ENCODE data around the gene TCF12. TPM values are rescaled to one million over a fixed set of nuclear protein-coding genes. Genes with fewer than 3 reads are reported as not detected.

Gene TCF12
- polyA plus RNA-seq, 1 donor (not counting 4 experiments of a cell fraction or from before 2014, with no cell fraction given) = 48.3 TPM

DNA sequence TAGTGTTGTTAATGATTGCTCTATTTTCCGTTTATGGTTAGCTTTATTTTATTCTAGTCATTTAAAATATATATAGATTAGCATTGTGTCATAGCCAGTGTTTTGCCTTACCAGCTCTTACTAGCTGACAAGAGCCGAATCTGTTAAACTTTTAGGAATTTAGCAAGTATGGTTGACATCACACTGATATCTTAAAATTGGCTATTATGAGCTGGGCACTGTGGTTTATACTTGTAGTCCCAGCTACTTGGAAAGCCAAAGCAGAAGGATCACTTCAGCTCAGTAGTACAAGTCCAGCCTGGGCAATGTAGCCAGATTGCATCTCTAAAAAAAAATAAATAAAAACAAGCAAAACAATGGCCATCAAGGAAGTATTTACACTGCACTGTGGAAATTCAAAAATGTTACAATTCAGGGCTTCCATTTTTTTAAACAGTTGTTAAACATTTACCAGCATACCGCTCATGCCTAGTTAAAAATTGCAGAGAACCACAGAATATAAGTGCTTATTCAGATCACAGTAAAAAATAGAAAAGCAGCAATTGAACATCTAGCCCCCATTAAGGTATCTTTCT, 249.5 kb downstream of the TCF12 start:
- Histone ChIP-seq H3K4me1 (ENCODE audit: control insufficient read depth, extremely low read depth, insufficient read depth, low read length) (no peaks in the 10 kb centered on the region), H4K20me1 (ENCODE audit: control insufficient read depth, extremely low read depth, insufficient read depth, low read length) (no peaks in the 10 kb centered on the region), H3K4me3 (ENCODE audit: control insufficient read depth in 2 of 3, extremely low read depth in 1 of 3, insufficient read depth in 2 of 3, low read depth in 1 of 3, low read length in 3 of 3) (no peak overlapping the region), H3K79me2 (ENCODE audit: control insufficient read depth, insufficient read depth, low read length) (no peaks in the 10 kb centered on the region), H3K27me3 (ENCODE audit: control insufficient read depth, extremely low read depth, insufficient read depth, low read length) (no peaks in the 10 kb centered on the region), H3K9me3 (ENCODE audit: control insufficient read depth, low read depth, low read length) (no peaks in the 10 kb centered on the region), H3K4me2 (ENCODE audit: control insufficient read depth, extremely low read depth, insufficient read depth, low read depth, low read length) (no peak overlapping the region), H3K9me1 (ENCODE audit: control insufficient read depth, extremely low read depth, insufficient read depth, low read length) (no peaks in the 10 kb centered on the region), H3K9ac (ENCODE audit: control insufficient read depth, extremely low read depth, insufficient read depth, low read length) (no peak overlapping the region), H3K36me3 (ENCODE audit: control insufficient read depth in 2 of 2, extremely low read depth in 1 of 2, insufficient read depth in 2 of 2, low read length in 2 of 2) (no peaks in the 10 kb centered on the region), H2AFZ (ENCODE audit: control insufficient read depth, low read length) (no peak overlapping the region), H3K27ac (ENCODE audit: control insufficient read depth, insufficient read depth, low read length) (no peak overlapping the region)
- DNase-seq (ENCODE audit: low read depth, low spot score) = no peak
- TF ChIP-seq, protein P1, sequence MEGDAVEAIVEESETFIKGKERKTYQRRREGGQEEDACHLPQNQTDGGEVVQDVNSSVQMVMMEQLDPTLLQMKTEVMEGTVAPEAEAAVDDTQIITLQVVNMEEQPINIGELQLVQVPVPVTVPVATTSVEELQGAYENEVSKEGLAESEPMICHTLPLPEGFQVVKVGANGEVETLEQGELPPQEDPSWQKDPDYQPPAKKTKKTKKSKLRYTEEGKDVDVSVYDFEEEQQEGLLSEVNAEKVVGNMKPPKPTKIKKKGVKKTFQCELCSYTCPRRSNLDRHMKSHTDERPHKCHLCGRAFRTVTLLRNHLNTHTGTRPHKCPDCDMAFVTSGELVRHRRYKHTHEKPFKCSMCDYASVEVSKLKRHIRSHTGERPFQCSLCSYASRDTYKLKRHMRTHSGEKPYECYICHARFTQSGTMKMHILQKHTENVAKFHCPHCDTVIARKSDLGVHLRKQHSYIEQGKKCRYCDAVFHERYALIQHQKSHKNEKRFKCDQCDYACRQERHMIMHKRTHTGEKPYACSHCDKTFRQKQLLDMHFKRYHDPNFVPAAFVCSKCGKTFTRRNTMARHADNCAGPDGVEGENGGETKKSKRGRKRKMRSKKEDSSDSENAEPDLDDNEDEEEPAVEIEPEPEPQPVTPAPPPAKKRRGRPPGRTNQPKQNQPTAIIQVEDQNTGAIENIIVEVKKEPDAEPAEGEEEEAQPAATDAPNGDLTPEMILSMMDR (optimal IDR thresholded peaks at IDR 0.05 in 1 of 3, IDR thresholded peaks at IDR 0.05 in 1 of 3, conservative IDR thresholded peaks at IDR 0.05 in 1 of 3; ENCODE audit: extremely low read depth in 1 of 3, insufficient read depth in 2 of 3, low read length in 3 of 3) = no peak
- TF ChIP-seq EZH2 (IDR thresholded peaks at IDR 0.05; ENCODE audit: low read length) = no peak
- dilution Hi-C loops (cut with MboI; ENCODE audit: extremely low pct_ligation_motif_present, low sequenced_read_pairs) = no loop called here
- no peak for FAIRE-seq

DNA sequence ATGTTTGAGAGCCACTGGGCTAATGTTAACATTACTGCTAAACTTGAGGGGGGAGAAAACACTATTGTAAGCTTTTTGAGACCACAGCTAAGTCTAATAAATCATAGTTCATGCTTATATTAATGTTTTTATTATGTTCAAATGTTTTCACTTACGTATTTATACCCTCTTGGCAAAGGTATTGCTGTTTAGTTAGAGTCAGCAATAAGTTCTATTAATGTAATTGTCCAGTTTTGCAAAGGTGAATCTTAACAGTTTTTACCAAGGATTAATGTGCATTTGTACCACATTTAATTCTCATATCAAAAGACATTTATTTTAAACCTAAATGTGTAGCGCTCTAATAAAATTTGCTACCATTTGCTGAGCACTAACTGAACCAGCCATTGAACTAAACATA, 251.2 kb downstream of the TCF12 start:
- Histone ChIP-seq H3K79me2 (ENCODE audit: control insufficient read depth, insufficient read depth, low read length) (no peaks in the 10 kb centered on the region), H3K4me2 (ENCODE audit: control insufficient read depth, extremely low read depth, insufficient read depth, low read depth, low read length) (no peak overlapping the region), H3K4me1 (ENCODE audit: control insufficient read depth, extremely low read depth, insufficient read depth, low read length) (no peaks in the 10 kb centered on the region), H3K4me3 (ENCODE audit: control insufficient read depth in 2 of 3, extremely low read depth in 1 of 3, insufficient read depth in 2 of 3, low read depth in 1 of 3, low read length in 3 of 3) (no peak overlapping the region), H3K9me3 (ENCODE audit: control insufficient read depth, low read depth, low read length) (no peaks in the 10 kb centered on the region), H4K20me1 (ENCODE audit: control insufficient read depth, extremely low read depth, insufficient read depth, low read length) (no peaks in the 10 kb centered on the region), H3K27ac (ENCODE audit: control insufficient read depth, insufficient read depth, low read length) (no peak overlapping the region), H3K27me3 (ENCODE audit: control insufficient read depth, extremely low read depth, insufficient read depth, low read length) (no peaks in the 10 kb centered on the region), H2AFZ (ENCODE audit: control insufficient read depth, low read length) (no peak overlapping the region), H3K9me1 (ENCODE audit: control insufficient read depth, extremely low read depth, insufficient read depth, low read length) (no peaks in the 10 kb centered on the region), H3K9ac (ENCODE audit: control insufficient read depth, extremely low read depth, insufficient read depth, low read length) (no peak overlapping the region), H3K36me3 (ENCODE audit: control insufficient read depth in 2 of 2, extremely low read depth in 1 of 2, insufficient read depth in 2 of 2, low read length in 2 of 2) (no peaks in the 10 kb centered on the region)
- DNase-seq (ENCODE audit: low read depth, low spot score) (no peak), FAIRE-seq (no peak)
- dilution Hi-C loops (cut with MboI; ENCODE audit: extremely low pct_ligation_motif_present, low sequenced_read_pairs) = no loop called here
- TF ChIP-seq EZH2 (IDR thresholded peaks at IDR 0.05; ENCODE audit: low read length) = no peak
- TF ChIP-seq, protein P1 (optimal IDR thresholded peaks at IDR 0.05 in 1 of 3, IDR thresholded peaks at IDR 0.05 in 1 of 3, conservative IDR thresholded peaks at IDR 0.05 in 1 of 3; ENCODE audit: extremely low read depth in 1 of 3, insufficient read depth in 2 of 3, low read length in 3 of 3) = no peak

Measured in keratinocyte (primary cell).